ENCODE results near the gene SSPN. TPM values are rescaled to one million over a fixed set of nuclear protein-coding genes. Genes with fewer than 3 reads are reported as not detected.

SSPN gene
- total RNA-seq, 4 donors from 2014 or later: 35.9 to 65.4 (median 53.3) TPM

GRCh38 chr12:26271889-26272492 lies 76.6 kb downstream of the SSPN start:
- ATAC-seq: no peak
- TF ChIP-seq POLR2A (IDR thresholded peaks at IDR 0.05) (no peak), CTCF (IDR thresholded peaks at IDR 0.05) (no peak), EP300 (IDR thresholded peaks at IDR 0.05) (no peak), POLR2AphosphoS5 (IDR thresholded peaks at IDR 0.05) (no peak)
- Histone ChIP-seq H3K27me3 (no peaks in the 10 kb centered on the region), H3K27ac (peak overlapping the region in 2 of 4 donors; percentile 23 to 54), H3K9me3 (no peaks in the 10 kb centered on the region), H3K4me3 (no peak overlapping the region), H3K4me1 (peaks cover 0 to 43% (median 26%) of the 10 kb centered on the region in 3 donors), H3K36me3 (no peaks in the 10 kb centered on the region)
- WGBS, 2 donors (ENCODE audit: low coverage in 1 of 2): 24 to 37% methylated on average over 7 to 9 of the region's 14 CpGs

GRCh38 chr12:26272851-26273250 lies 77.5 kb downstream of the SSPN start:
- H3K27me3 ChIP-seq: no peaks in the 10 kb centered on the region
- ATAC-seq: no peak
- H3K9me3 ChIP-seq: no peaks in the 10 kb centered on the region
- 63 to 100% methylated on average over 1 to 2 of the region's 2 CpGs for WGBS, 2 donors (ENCODE audit: low coverage in 1 of 2)
- no peaks in the 10 kb centered on the region for H3K36me3 ChIP-seq
- no peak for TF ChIP-seq CTCF (IDR thresholded peaks at IDR 0.05)
- no peak for TF ChIP-seq POLR2AphosphoS5 (IDR thresholded peaks at IDR 0.05)
- no peak for TF ChIP-seq POLR2A (IDR thresholded peaks at IDR 0.05)
- TF ChIP-seq EP300 (IDR thresholded peaks at IDR 0.05): no peak
- no peak overlapping the region for H3K27ac ChIP-seq
- no peak overlapping the region for H3K4me3 ChIP-seq
- H3K4me1 ChIP-seq: peaks cover 0 to 43% (median 26%) of the 10 kb centered on the region in 3 donors

GRCh38 chr12:26273811-26274210 lies 78.4 kb downstream of the SSPN start:
- Histone ChIP-seq H3K36me3 (no peaks in the 10 kb centered on the region), H3K4me3 (no peak overlapping the region), H3K27ac (peak overlapping the region in 2 of 4 donors; percentile 77 to 81), H3K27me3 (no peaks in the 10 kb centered on the region), H3K4me1 (peaks cover 0 to 43% (median 26%) of the 10 kb centered on the region in 3 donors), H3K9me3 (no peaks in the 10 kb centered on the region)
- no peak for TF ChIP-seq EP300 (IDR thresholded peaks at IDR 0.05)
- TF ChIP-seq POLR2A (IDR thresholded peaks at IDR 0.05): no peak
- TF ChIP-seq CTCF (IDR thresholded peaks at IDR 0.05): no peak
- TF ChIP-seq POLR2AphosphoS5 (IDR thresholded peaks at IDR 0.05): no peak
- WGBS, 2 donors (ENCODE audit: low coverage in 1 of 2): 53% methylated on average over 3 of the region's 6 CpGs; no CpG with 5 or more reads in 1 of the 2 donors
- no peak for ATAC-seq

- Histone ChIP-seq H3K9me3 (no peaks in the 10 kb centered on the region), H3K27me3 (no peaks in the 10 kb centered on the region), H3K4me3 (no peak overlapping the region), H3K4me1 (peaks cover 0 to 39% (median 26%) of the 10 kb centered on the region in 3 donors), H3K36me3 (no peaks in the 10 kb centered on the region), H3K27ac (peak overlapping the region; percentile 36 to 81 (median 76))
- WGBS, 2 donors (ENCODE audit: low coverage in 1 of 2): 24% methylated on average over 4 of the region's 13 CpGs; no CpG with 5 or more reads in 1 of the 2 donors
- no peak for TF ChIP-seq EP300 (IDR thresholded peaks at IDR 0.05)
- TF ChIP-seq POLR2A (IDR thresholded peaks at IDR 0.05): peak; percentile 17 to 27
- no peak for TF ChIP-seq CTCF (IDR thresholded peaks at IDR 0.05)
- peak; percentile 89 for TF ChIP-seq POLR2AphosphoS5 (IDR thresholded peaks at IDR 0.05)
- peak; percentile 99 for ATAC-seq
These were observed 79.3 kb downstream of the SSPN start for GRCh38 chr12:26274441-26275312.
